ENCODE measurements around the gene GON4L. TPM values are rescaled to one million over a fixed set of nuclear protein-coding genes. Genes with fewer than 3 reads are reported as not detected.

GON4L gene
- total RNA-seq, 1 experiment from 2014 or later, result 53.4 TPM

GRCh38 chr1:155725142-155725541 lies 131.9 kb downstream of the GON4L start:
- peaks cover 6 to 44% (median 19%) of the 10 kb centered on the region in 3 experiments; a peak in 6 of 7 replicates for H3K36me3 Mint-ChIP-seq (ENCODE audit: insufficient read depth in 1 of 3, low read depth in 3 of 3)
- Histone ChIP-seq H2BK15ac (ENCODE audit: low read depth, low read length) (no peak overlapping the region), H3K27me3 (ENCODE audit: insufficient read depth, low read length) (no peaks in the 10 kb centered on the region)

More at GRCh38 chr1:155725142-155725541, 131.9 kb downstream of the GON4L start:
- Mint-ChIP-seq H3K9me3 (no peaks in the 10 kb centered on the region), H3K4me3 (no peak overlapping the region), H3K27me3 (ENCODE audit: low read depth) (no peaks in the 10 kb centered on the region), H3K27ac (no peak overlapping the region), H3K4me1 (0 out of 4 replicates have a peak, but pooled peaks cover 0 to 2% of the 10 kb centered on the region in 2 experiments)
- no peak overlapping the region for H3K18ac ChIP-seq (ENCODE audit: insufficient read length, low read depth, low read length)
- TF ChIP-seq CTCF (conservative IDR thresholded peaks at IDR 0.05), result no peak
- H3K4me1 ChIP-seq (ENCODE audit: insufficient read depth, low read length), result no peaks in the 10 kb centered on the region
- no peak overlapping the region for H3T11ph ChIP-seq (ENCODE audit: low read length)
- H3K4ac ChIP-seq (ENCODE audit: low read depth, low read length), result no peak overlapping the region
- no peak overlapping the region for H4K91ac ChIP-seq (ENCODE audit: insufficient read length, low read depth, low read length)
- no peaks in the 10 kb centered on the region for H4K20me1 ChIP-seq (ENCODE audit: control insufficient read depth, insufficient read depth, insufficient read length)
- no peak overlapping the region for H4K8ac ChIP-seq (replicated peaks; ENCODE audit: insufficient read length, low read depth, low read length)
- H3K23ac ChIP-seq (ENCODE audit: insufficient read length, low read depth, low read length), result no peak overlapping the region
- H3K9me3 ChIP-seq (ENCODE audit: control insufficient read depth, low read depth, low read length), result no peaks in the 10 kb centered on the region
- no CpG with 5 or more reads among the region's 3 CpGs for WGBS (ENCODE audit: extremely low coverage, insufficient read length, low lambda C conversion rate)
- H3K79me2 ChIP-seq (ENCODE audit: insufficient read depth, low read length), result no peaks in the 10 kb centered on the region
- no peak overlapping the region for H2BK12ac ChIP-seq (ENCODE audit: insufficient read length, low read depth, low read length)
- H2BK20ac ChIP-seq (ENCODE audit: low read depth, low read length, poor library complexity, severe bottlenecking), result no peak overlapping the region
- H2BK5ac ChIP-seq (ENCODE audit: insufficient read length, low read length), result no peak overlapping the region
- no peak overlapping the region for H3K9ac ChIP-seq (ENCODE audit: extremely low read depth, insufficient read length, low read length)
- no peak overlapping the region for H3K27ac ChIP-seq (ENCODE audit: insufficient read length, low read depth, low read length)
- H4K5ac ChIP-seq (ENCODE audit: insufficient read length, low read depth, low read length), result no peak overlapping the region
- H2AFZ ChIP-seq (ENCODE audit: low read length), result no peak overlapping the region
- H3K14ac ChIP-seq (ENCODE audit: insufficient read depth, low read length), result no peak overlapping the region
- no peaks in the 10 kb centered on the region for H3K79me1 ChIP-seq (ENCODE audit: insufficient read depth, low read depth, low read length, poor library complexity, severe bottlenecking)
- no peak overlapping the region for H2BK120ac ChIP-seq (ENCODE audit: low read depth, low read length, poor library complexity, severe bottlenecking)
- H3K4me2 ChIP-seq (ENCODE audit: insufficient read depth, insufficient read length, low read length), result no peak overlapping the region
- no peak for DNase-seq
- H3K56ac ChIP-seq (ENCODE audit: insufficient read length, low read depth, low read length), result no peak overlapping the region
- no peak overlapping the region for H2AK5ac ChIP-seq (ENCODE audit: insufficient read length, low read length)
- H3K23me2 ChIP-seq (ENCODE audit: insufficient read length, low read depth, low read length, poor library complexity, severe bottlenecking), result no peaks in the 10 kb centered on the region
